CD4-positive, alpha-beta T cell treated with Interleukin-12 subunit alpha and Interleukin-12 subunit beta, for 1 hour (primary cell): ENCODE measurements around the gene SLC27A1.
A peak's percentile ranks its signal among the peaks of the same experiment; 100 is the strongest.
"Not testable (repeated sequence)": the region's sequence is repeated elsewhere in the genome, so short reads cannot be mapped to it uniquely, and the experiment has no call there.

Experiments
- DNase-seq: peaks from one replicate; pipeline ENCODE4 v3.0.0-alpha.2; 2020

Gene SLC27A1

GRCh38 chr19:17457616-17458015 is 12.7 kb upstream of the SLC27A1 start:
- DNase-seq: no peak

- no peak for DNase-seq
Measured at GRCh38 chr19:17458970-17459369, 11.4 kb upstream of the SLC27A1 start.

GRCh38 chr19:17460372-17461230 is 9.7 kb upstream of the SLC27A1 start, which contains the start of gene NXNL1:
Gene NXNL1, minus strand, starts transcription at chr19:17460926. Its CDS starts 57 bp downstream, at chr19:17460869.
- no peak for DNase-seq

- DNase-seq: no peak
Measured at GRCh38 chr19:17466487-17466850, 3.9 kb upstream of the SLC27A1 start.

- no peak for DNase-seq
Measured at GRCh38 chr19:17467471-17468301, 2.6 kb upstream of the SLC27A1 start.

GRCh38 chr19:17468302-17469091 is 1.8 kb upstream of the SLC27A1 start:
- no peak for DNase-seq

GRCh38 chr19:17469092-17469480 is 1.2 kb upstream of the SLC27A1 start:
- DNase-seq: no peak

- DNase-seq: peak; percentile 95
Measured at GRCh38 chr19:17469481-17470067, 750 bp upstream of the SLC27A1 start.

GRCh38 chr19:17471410-17472125 is 1.2 kb downstream of the SLC27A1 start:
- no peak for DNase-seq

GRCh38 chr19:17473041-17473440 is 2.7 kb downstream of the SLC27A1 start:
- DNase-seq: no peak

GRCh38 chr19:17475011-17475540 is 4.8 kb downstream of the SLC27A1 start:
- DNase-seq: not testable (repeated sequence)

- DNase-seq: no peak
Measured at GRCh38 chr19:17475541-17476115, 5.3 kb downstream of the SLC27A1 start.

- no peak for DNase-seq
Measured at GRCh38 chr19:17479325-17479791, 9.0 kb downstream of the SLC27A1 start.

GRCh38 chr19:17481986-17482385 is 11.7 kb downstream of the SLC27A1 start:
- DNase-seq: no peak

GRCh38 chr19:17482877-17483604 is 12.7 kb downstream of the SLC27A1 start:
- no peak for DNase-seq

GRCh38 chr19:17483605-17484002 is 13.3 kb downstream of the SLC27A1 start:
- DNase-seq: no peak

- DNase-seq: no peak
Measured at GRCh38 chr19:17484520-17485185, 14.3 kb downstream of the SLC27A1 start.

GRCh38 chr19:17486545-17487240 is 16.4 kb downstream of the SLC27A1 start:
- DNase-seq: no peak
